Stimulated activated CD4-positive, alpha-beta T cell treated with anti-CD3 and anti-CD28 coated beads, Interleukin-15, amount 100 ng/mL, for 48 hours (primary cell): Measurements from ENCODE around the gene TCP11X2.
"Not testable (repeated sequence)": the region's sequence is repeated elsewhere in the genome, so short reads cannot be mapped to it uniquely, and the experiment has no call there.

Source experiments
- DNase-seq, 2 donors: peaks; one replicate each; pipeline ENCODE4 v3.0.0-alpha.2; 2020; ENCODE audit warnings: low read depth in 2 of 2

TCP11X2 gene

GRCh38 chrX:102471762-102472220 lies at the start of gene TCP11X2:
Gene TCP11X2 (minus strand): TSS chrX:102471812.
- DNase-seq: not testable (repeated sequence)

GRCh38 chrX:102517326-102517725 lies 45.7 kb upstream of the TCP11X2 start:
- DNase-seq: no peak

- DNase-seq: peak; percentile 16 to 38
Measured at GRCh38 chrX:102515975-102516941, 44.6 kb upstream of the TCP11X2 start, which contains the start of gene TMSB15A. Gene TMSB15A (minus strand): TSS chrX:102516739.

GRCh38 chrX:102514536-102514935 lies 42.9 kb upstream of the TCP11X2 start:
- no peak for DNase-seq

GRCh38 chrX:102498732-102499131 lies 27.1 kb upstream of the TCP11X2 start:
- no peak for DNase-seq

- DNase-seq: no peak
Measured at GRCh38 chrX:102491766-102492165, 20.2 kb upstream of the TCP11X2 start.

- DNase-seq: not testable (repeated sequence)
Measured at GRCh38 chrX:102478765-102479164, 7.2 kb upstream of the TCP11X2 start.

- not testable (repeated sequence) for DNase-seq
Measured at GRCh38 chrX:102470215-102470614, 1.4 kb downstream of the TCP11X2 start.

- not testable (repeated sequence) for DNase-seq
Measured at GRCh38 chrX:102458615-102459014, 13.0 kb downstream of the TCP11X2 start.

- not testable (repeated sequence) for DNase-seq
Measured at GRCh38 chrX:102439908-102440307, 31.7 kb downstream of the TCP11X2 start, which contains the start of gene NXF2B. Gene NXF2B (minus strand): TSS chrX:102440008. CDS start chrX:102380036, 59,972 bp downstream.

- not testable (repeated sequence) for DNase-seq
Measured at GRCh38 chrX:102414493-102414892, 57.1 kb downstream of the TCP11X2 start.
